A673 (cell line): ENCODE results near the gene TMEM218. TPM values are rescaled to one million over a fixed set of nuclear protein-coding genes. Genes with fewer than 3 reads are reported as not detected.

ENCODE experiments used
- BruUV-seq: library from RNA; stranded (reverse); fragments of 400-500 nt; replicated peaks from 2 replicates; lab custom pipeline; 2021; lab: Mats Ljungman, UMichigan
- CTCF ChIA-PET: fragments of 300-600 bp; sonication (Branson Sonifier 250); formaldehyde crosslinking; loops from one replicate; lab custom pipeline; 2022; ENCODE audit warnings: antibody characterized with exemption; lab: Charles Lee
- POLR2A ChIA-PET: fragments of 300-600 bp; sonication (Branson Sonifier 250); formaldehyde crosslinking; loops from one replicate; lab custom pipeline; 2022; ENCODE audit warnings: antibody characterized with exemption; ENCODE audit not compliant: low non-redundant PET; lab: Charles Lee
- DNase-seq: peaks from one replicate; pipeline ENCODE4 v3.0.0-alpha.2; 2015; ENCODE audit warnings: low spot score
- H3K27ac ChIP-seq: fragments of 200-600 bp; sonication (generic); 2 replicates; pipeline ENCODE4 v1.5.1; 2016; ENCODE audit warnings: mixed run types, low read depth, mild to moderate bottlenecking, mixed read lengths, antibody characterized with exemption, low read length; ENCODE audit not compliant: poor library complexity, severe bottlenecking
- H3K27me3 ChIP-seq: fragments of 200-600 bp; sonication (generic); replicated peaks from 2 replicates; pipeline ENCODE4 v1.6.1; 2017; ENCODE audit warnings: mixed run types, low read depth, mild to moderate bottlenecking, mixed read lengths, antibody characterized with exemption, low read length; ENCODE audit not compliant: insufficient read depth, poor library complexity
- H3K36me3 ChIP-seq: fragments of 200-600 bp; sonication (generic); 2 replicates; pipeline ENCODE4 v1.6.1; 2016; ENCODE audit warnings: mixed run types, mild to moderate bottlenecking, mixed read lengths, antibody characterized with exemption, low read length; ENCODE audit not compliant: insufficient read depth, poor library complexity, severe bottlenecking
- H3K4me1 ChIP-seq: fragments of 200-600 bp; sonication (generic); 2 replicates; pipeline ENCODE4 v1.6.1; 2017; ENCODE audit warnings: mixed run types, mild to moderate bottlenecking, mixed read lengths, antibody characterized with exemption, low read length; ENCODE audit not compliant: insufficient read depth, poor library complexity, severe bottlenecking
- H3K4me3 ChIP-seq: fragments of 200-600 bp; sonication (generic); 2 replicates; pipeline ENCODE4 v1.5.1; 2016; ENCODE audit warnings: low read depth, mixed run types, mild to moderate bottlenecking, mixed read lengths, low read length; ENCODE audit not compliant: poor library complexity, severe bottlenecking
- H3K9me3 ChIP-seq: fragments of 200-600 bp; sonication (generic); 2 replicates; pipeline ENCODE4 v1.6.1; 2016; ENCODE audit warnings: mixed run types, low read depth, mild to moderate bottlenecking, mixed read lengths, antibody characterized with exemption, low read length; ENCODE audit not compliant: poor library complexity, severe bottlenecking
- CTCF ChIP-seq: fragments of 300-800, 200-600 bp; sonication (generic); conservative IDR thresholded peaks from 2 replicates; pipeline ENCODE4 v1.5.1; 2017; ENCODE audit warnings: low read depth, mild to moderate bottlenecking, antibody characterized with exemption, low read length, moderate library complexity, mixed read lengths
- EZH2 ChIP-seq: fragments of 200-600 bp; sonication (generic); IDR thresholded peaks from 2 replicates; pipeline ENCODE4 v1.6.1; 2017; ENCODE audit warnings: borderline replicate concordance, low read depth, mild to moderate bottlenecking, mixed read lengths, antibody characterized with exemption, low read length; ENCODE audit not compliant: poor library complexity, severe bottlenecking
- intact Hi-C: fragments of 100-400 bp; cut with micrococcal nuclease; formaldehyde crosslinking; loops from one replicate; pipeline ENCODE4 v1.10.0; 2022; ENCODE audit not compliant: unreplicated experiment
- total RNA-seq: library from RNA; stranded (reverse); gene quantifications from 2 replicates; pipeline ENCODE4 v1.2.3, GENCODE V29; 2021

TMEM218 gene
- total RNA-seq, 1 experiment from 2014 or later: 28.8 TPM

- Histone ChIP-seq H3K27me3 (no peaks in the 10 kb centered on the region), H3K9me3 (no peaks in the 10 kb centered on the region), H3K36me3 (no peaks in the 10 kb centered on the region), H3K27ac (no peak overlapping the region), H3K4me1 (no peaks in the 10 kb centered on the region), H3K4me3 (no peak overlapping the region)
- no TSS peak for BruUV-seq
- DNase-seq: no peak
- intact Hi-C loops: no loop called here
- ChIA-PET POLR2A (no interaction called here), CTCF (no interaction called here)
- TF ChIP-seq EZH2: no peak
- no peak for TF ChIP-seq CTCF
Observed at GRCh38 chr11:125080531-125080911, 30.9 kb downstream of the TMEM218 start.

GRCh38 chr11:125079878-125080530 is 31.4 kb downstream of the TMEM218 start:
- H3K27ac ChIP-seq: no peak overlapping the region
- H3K9me3 ChIP-seq: no peaks in the 10 kb centered on the region
- ChIA-PET POLR2A (no interaction called here), CTCF (no interaction called here)
- intact Hi-C loops: no loop called here
- no peak for DNase-seq
- no peaks in the 10 kb centered on the region for H3K4me1 ChIP-seq
- no peaks in the 10 kb centered on the region for H3K36me3 ChIP-seq
- H3K27me3 ChIP-seq: no peaks in the 10 kb centered on the region
- TF ChIP-seq CTCF (no peak), EZH2 (no peak)
- no TSS peak for BruUV-seq
- H3K4me3 ChIP-seq: no peak overlapping the region

- POLR2A ChIA-PET: no interaction called here
- Histone ChIP-seq H3K9me3 (no peaks in the 10 kb centered on the region), H3K27ac (no peak overlapping the region), H3K27me3 (no peaks in the 10 kb centered on the region), H3K4me3 (no peak overlapping the region), H3K36me3 (no peaks in the 10 kb centered on the region), H3K4me1 (no peaks in the 10 kb centered on the region)
- DNase-seq: no peak
- no TSS peak for BruUV-seq
- CTCF ChIA-PET: no interaction called here
- TF ChIP-seq CTCF (no peak), EZH2 (no peak)
- intact Hi-C loops: no loop called here
Observed at GRCh38 chr11:125079151-125079877, 32.1 kb downstream of the TMEM218 start.
